Fibroblast of skin of right quadriceps (primary cell): ENCODE results near the gene SSBP3.

Experiments used
- DNase-seq: peaks from one replicate; pipeline ENCODE4 v3.0.0-alpha.2; 2013

Gene SSBP3

GRCh38 chr1:54409156-54410142, 3.3 kb upstream of the SSBP3 start:
- no peak for DNase-seq

- peak; percentile 85 for DNase-seq
Measured at GRCh38 chr1:54408147-54409066, 2.2 kb upstream of the SSBP3 start.

- DNase-seq: peak; percentile 94
Measured at GRCh38 chr1:54407404-54408146, 1.4 kb upstream of the SSBP3 start.

GRCh38 chr1:54407154-54407403, 885 bp upstream of the SSBP3 start:
- no peak for DNase-seq

- DNase-seq: no peak
Measured at GRCh38 chr1:54405898-54406293, 298 bp downstream of the SSBP3 start.

GRCh38 chr1:54404939-54405897, 976 bp downstream of the SSBP3 start:
- no peak for DNase-seq

- DNase-seq: no peak
Measured at GRCh38 chr1:54404263-54404662, 1.9 kb downstream of the SSBP3 start.

- peak; percentile 77 for DNase-seq
Measured at GRCh38 chr1:54403808-54404261, 2.4 kb downstream of the SSBP3 start.

GRCh38 chr1:54403405-54403804, 2.8 kb downstream of the SSBP3 start:
- no peak for DNase-seq

GRCh38 chr1:54402896-54403295, 3.3 kb downstream of the SSBP3 start:
- DNase-seq: no peak

GRCh38 chr1:54401799-54402198, 4.4 kb downstream of the SSBP3 start:
- DNase-seq: no peak

GRCh38 chr1:54400329-54400728, 5.9 kb downstream of the SSBP3 start:
- no peak for DNase-seq

- no peak for DNase-seq
Measured at GRCh38 chr1:54399765-54400164, 6.4 kb downstream of the SSBP3 start.

- no peak for DNase-seq
Measured at GRCh38 chr1:54398963-54399528, 7.1 kb downstream of the SSBP3 start.

GRCh38 chr1:54397980-54398379, 8.2 kb downstream of the SSBP3 start:
- DNase-seq: no peak

GRCh38 chr1:54397090-54397591, 9.1 kb downstream of the SSBP3 start:
- no peak for DNase-seq

- DNase-seq: no peak
Measured at GRCh38 chr1:54396261-54396933, 9.8 kb downstream of the SSBP3 start.

GRCh38 chr1:54395281-54395934, 10.8 kb downstream of the SSBP3 start:
- DNase-seq: no peak

GRCh38 chr1:54394104-54394503, 12.1 kb downstream of the SSBP3 start:
- no peak for DNase-seq

GRCh38 chr1:54392401-54392800, 13.8 kb downstream of the SSBP3 start:
- DNase-seq: no peak
